ENCODE measurements around the gene YIPF2.

The YIPF2 gene

GRCh38 chr19:10872546-10873107 is 55.8 kb downstream of the YIPF2 start:
- DNase-seq = no peak
